Erythroblast (primary cell): ENCODE results near the gene FER1L5.

ENCODE experiments used
- GATA1 ChIP-seq: IDR thresholded peaks from 2 replicates; pipeline ENCODE4 v1.6.1; 2011; ENCODE audit warnings: low read depth, mild to moderate bottlenecking, control low read depth, low read length, moderate library complexity
- POLR2A ChIP-seq: IDR thresholded peaks from 2 replicates; pipeline ENCODE4 v1.6.1; 2011; ENCODE audit warnings: mild to moderate bottlenecking, low read length

GRCh38 chr2:96618596-96619283, 23.8 kb upstream of the FER1L5 start:
- TF ChIP-seq POLR2A (no peak), GATA1 (no peak)
